Activated naive CD8-positive, alpha-beta T cell treated with anti-CD3 and anti-CD28 coated beads, Interleukin-2, amount 50 U/mL, for 16 hours (primary cell): Measurements from ENCODE around the gene GRK4.
A peak's percentile ranks its signal among the peaks of the same experiment; 100 is the strongest.
"Not testable (repeated sequence)": the region's sequence is repeated elsewhere in the genome, so short reads cannot be mapped to it uniquely, and the experiment has no call there.

ENCODE experiments used
- DNase-seq: peaks from one replicate; pipeline ENCODE4 v3.0.0-alpha.2; 2020; ENCODE audit warnings: low read depth, low spot score

Gene GRK4

GRCh38 chr4:2963175-2963965, at the start of gene GRK4, which contains the start of gene NOP14:
Gene GRK4 (plus strand): TSS chr4:2963571. CDS start chr4:2964071, 500 bp downstream.
Gene NOP14 (minus strand): TSS chr4:2963406. CDS start chr4:2963319, 87 bp downstream.
- peak; percentile 93 for DNase-seq

GRCh38 chr4:2914256-2915126, 48.9 kb upstream of the GRK4 start:
- DNase-seq: no peak

GRCh38 chr4:2915789-2916188, 47.6 kb upstream of the GRK4 start:
- no peak for DNase-seq

GRCh38 chr4:2916696-2917095, 46.7 kb upstream of the GRK4 start:
- not testable (repeated sequence) for DNase-seq

GRCh38 chr4:2918300-2918699, 45.1 kb upstream of the GRK4 start:
- DNase-seq: not testable (repeated sequence)

GRCh38 chr4:2918714-2919113, 44.7 kb upstream of the GRK4 start:
- DNase-seq: not testable (repeated sequence)

GRCh38 chr4:2922453-2923101, 40.8 kb upstream of the GRK4 start:
- not testable (repeated sequence) for DNase-seq

- DNase-seq: no peak
Observed at GRCh38 chr4:2923141-2923551, 40.2 kb upstream of the GRK4 start.

GRCh38 chr4:2923668-2924173, 39.6 kb upstream of the GRK4 start:
- DNase-seq: no peak

GRCh38 chr4:2924286-2924685, 39.1 kb upstream of the GRK4 start:
- DNase-seq: no peak

GRCh38 chr4:2924765-2925301, 38.5 kb upstream of the GRK4 start:
- no peak for DNase-seq

GRCh38 chr4:2925496-2925895, 37.9 kb upstream of the GRK4 start:
- DNase-seq: no peak

GRCh38 chr4:2925931-2926860, 37.2 kb upstream of the GRK4 start:
- no peak for DNase-seq

GRCh38 chr4:2927016-2927695, 36.2 kb upstream of the GRK4 start:
- no peak for DNase-seq

- DNase-seq: no peak
Observed at GRCh38 chr4:2927696-2928075, 35.7 kb upstream of the GRK4 start.

GRCh38 chr4:2928242-2929176, 34.9 kb upstream of the GRK4 start:
- no peak for DNase-seq

GRCh38 chr4:2929469-2929868, 33.9 kb upstream of the GRK4 start:
- DNase-seq: no peak

- no peak for DNase-seq
Observed at GRCh38 chr4:2930135-2930757, 33.1 kb upstream of the GRK4 start.
